ENCODE data around the gene RPP21.
"Not testable (repeated sequence)": the region's sequence is repeated elsewhere in the genome, so short reads cannot be mapped to it uniquely, and the experiment has no call there.

Gene RPP21

GRCh38 chr6:30349421-30350177, 4.6 kb downstream of the RPP21 start:
- Mint-ChIP-seq H3K27ac (no peak overlapping the region), H3K4me1 (ENCODE audit: low read depth) (peaks cover 43% of the 10 kb centered on the region), H3K36me3 (ENCODE audit: low read depth) (peaks cover 20% of the 10 kb centered on the region), H3K27me3 (peaks cover 9% of the 10 kb centered on the region), H3K9me3 (no peaks in the 10 kb centered on the region), H3K4me3 (no peak overlapping the region)

GRCh38 chr6:30350524-30350923, 5.6 kb downstream of the RPP21 start:
- H3K27ac Mint-ChIP-seq, result no peak overlapping the region
- peaks cover 20% of the 10 kb centered on the region for H3K36me3 Mint-ChIP-seq (ENCODE audit: low read depth)
- H3K4me1 Mint-ChIP-seq (ENCODE audit: low read depth), result peaks cover 38% of the 10 kb centered on the region
- no peaks in the 10 kb centered on the region for H3K9me3 Mint-ChIP-seq
- H3K4me3 Mint-ChIP-seq, result no peak overlapping the region
- peaks cover 14% of the 10 kb centered on the region for H3K27me3 Mint-ChIP-seq

- Mint-ChIP-seq H3K27ac (no peak overlapping the region), H3K4me3 (no peak overlapping the region), H3K36me3 (ENCODE audit: low read depth) (peaks cover 2% of the 10 kb centered on the region), H3K27me3 (peaks cover 25% of the 10 kb centered on the region), H3K4me1 (ENCODE audit: low read depth) (peaks cover 23% of the 10 kb centered on the region), H3K9me3 (no peaks in the 10 kb centered on the region)
These were observed 7.6 kb downstream of the RPP21 start for GRCh38 chr6:30352550-30352949.

- H3K27me3 Mint-ChIP-seq, result peaks cover 50% of the 10 kb centered on the region
- no peak overlapping the region for H3K4me3 Mint-ChIP-seq
- H3K4me1 Mint-ChIP-seq (ENCODE audit: low read depth), result peaks cover 4% of the 10 kb centered on the region
These were observed 10.3 kb downstream of the RPP21 start for GRCh38 chr6:30355281-30355680.

GRCh38 chr6:30356536-30356935, 11.6 kb downstream of the RPP21 start:
- Mint-ChIP-seq H3K9me3 (no peaks in the 10 kb centered on the region), H3K36me3 (ENCODE audit: low read depth) (no peaks in the 10 kb centered on the region), H3K4me1 (ENCODE audit: low read depth) (no peaks in the 10 kb centered on the region), H3K27ac (no peak overlapping the region), H3K27me3 (peaks cover 63% of the 10 kb centered on the region), H3K4me3 (no peak overlapping the region)

More at GRCh38 chr6:30355281-30355680, 10.3 kb downstream of the RPP21 start:
- no peaks in the 10 kb centered on the region for H3K36me3 Mint-ChIP-seq (ENCODE audit: low read depth)
- no peaks in the 10 kb centered on the region for H3K9me3 Mint-ChIP-seq
- no peak overlapping the region for H3K27ac Mint-ChIP-seq

GRCh38 chr6:30357678-30358540, 13.0 kb downstream of the RPP21 start:
- Mint-ChIP-seq H3K9me3 (no peaks in the 10 kb centered on the region), H3K4me3 (peak overlapping the region; percentile 83), H3K27ac (no peak overlapping the region), H3K4me1 (ENCODE audit: low read depth) (no peaks in the 10 kb centered on the region), H3K36me3 (ENCODE audit: low read depth) (no peaks in the 10 kb centered on the region), H3K27me3 (peaks cover 70% of the 10 kb centered on the region)

GRCh38 chr6:30359276-30359675, 14.3 kb downstream of the RPP21 start:
- H3K4me1 Mint-ChIP-seq (ENCODE audit: low read depth), result no peaks in the 10 kb centered on the region
- H3K36me3 Mint-ChIP-seq (ENCODE audit: low read depth), result no peaks in the 10 kb centered on the region
- H3K27me3 Mint-ChIP-seq, result peaks cover 73% of the 10 kb centered on the region
- no peak overlapping the region for H3K4me3 Mint-ChIP-seq
- H3K9me3 Mint-ChIP-seq, result no peaks in the 10 kb centered on the region
- H3K27ac Mint-ChIP-seq, result no peak overlapping the region

GRCh38 chr6:30360139-30360538, 15.2 kb downstream of the RPP21 start:
- H3K36me3 Mint-ChIP-seq (ENCODE audit: low read depth), result no peaks in the 10 kb centered on the region
- H3K9me3 Mint-ChIP-seq, result no peaks in the 10 kb centered on the region
- H3K4me1 Mint-ChIP-seq (ENCODE audit: low read depth), result no peaks in the 10 kb centered on the region
- H3K4me3 Mint-ChIP-seq, result no peak overlapping the region
- peaks cover 72% of the 10 kb centered on the region for H3K27me3 Mint-ChIP-seq
- H3K27ac Mint-ChIP-seq, result no peak overlapping the region

- Mint-ChIP-seq H3K27ac (no peak overlapping the region), H3K4me3 (no peak overlapping the region), H3K9me3 (no peaks in the 10 kb centered on the region), H3K36me3 (ENCODE audit: low read depth) (no peaks in the 10 kb centered on the region), H3K4me1 (ENCODE audit: low read depth) (no peaks in the 10 kb centered on the region), H3K27me3 (peaks cover 84% of the 10 kb centered on the region)
These were observed 16.7 kb downstream of the RPP21 start for GRCh38 chr6:30361661-30362060.

GRCh38 chr6:30363459-30363858, 18.5 kb downstream of the RPP21 start:
- Mint-ChIP-seq H3K27ac (no peak overlapping the region), H3K4me1 (ENCODE audit: low read depth) (no peaks in the 10 kb centered on the region), H3K4me3 (no peak overlapping the region), H3K36me3 (ENCODE audit: low read depth) (no peaks in the 10 kb centered on the region), H3K9me3 (no peaks in the 10 kb centered on the region), H3K27me3 (peaks cover 74% of the 10 kb centered on the region)

- H3K4me1 Mint-ChIP-seq (ENCODE audit: low read depth), result no peaks in the 10 kb centered on the region
- no peak overlapping the region for H3K27ac Mint-ChIP-seq
- no peaks in the 10 kb centered on the region for H3K36me3 Mint-ChIP-seq (ENCODE audit: low read depth)
- H3K27me3 Mint-ChIP-seq, result peaks cover 69% of the 10 kb centered on the region
- H3K9me3 Mint-ChIP-seq, result peaks cover 3% of the 10 kb centered on the region
- H3K4me3 Mint-ChIP-seq, result no peak overlapping the region
These were observed 19.6 kb downstream of the RPP21 start for GRCh38 chr6:30364591-30364990.

- not testable (repeated sequence) for H3K36me3 Mint-ChIP-seq (ENCODE audit: low read depth); H3K4me3 Mint-ChIP-seq; H3K4me1 Mint-ChIP-seq (ENCODE audit: low read depth); H3K27ac Mint-ChIP-seq; H3K9me3 Mint-ChIP-seq
- peaks cover 43% of the 10 kb centered on the region for H3K27me3 Mint-ChIP-seq
These were observed 24.3 kb downstream of the RPP21 start for GRCh38 chr6:30369280-30369679.

- Mint-ChIP-seq H3K36me3 (ENCODE audit: low read depth) (no peaks in the 10 kb centered on the region), H3K9me3 (no peaks in the 10 kb centered on the region), H3K27me3 (peaks cover 41% of the 10 kb centered on the region), H3K4me1 (ENCODE audit: low read depth) (no peaks in the 10 kb centered on the region), H3K27ac (no peak overlapping the region), H3K4me3 (no peak overlapping the region)
These were observed 33.5 kb downstream of the RPP21 start for GRCh38 chr6:30378290-30378937.

GRCh38 chr6:30380464-30380863, 35.5 kb downstream of the RPP21 start:
- Mint-ChIP-seq H3K4me3 (no peak overlapping the region), H3K27me3 (peaks cover 56% of the 10 kb centered on the region), H3K9me3 (no peaks in the 10 kb centered on the region), H3K36me3 (ENCODE audit: low read depth) (no peaks in the 10 kb centered on the region), H3K4me1 (ENCODE audit: low read depth) (no peaks in the 10 kb centered on the region), H3K27ac (no peak overlapping the region)

GRCh38 chr6:30386166-30386565, 41.2 kb downstream of the RPP21 start:
- no peak overlapping the region for H3K27ac Mint-ChIP-seq
- no peak overlapping the region for H3K4me3 Mint-ChIP-seq
- H3K9me3 Mint-ChIP-seq, result no peaks in the 10 kb centered on the region
- H3K36me3 Mint-ChIP-seq (ENCODE audit: low read depth), result no peaks in the 10 kb centered on the region
- peaks cover 79% of the 10 kb centered on the region for H3K27me3 Mint-ChIP-seq
- peaks cover 2% of the 10 kb centered on the region for H3K4me1 Mint-ChIP-seq (ENCODE audit: low read depth)

All from stimulated activated naive CD8-positive, alpha-beta T cell treated with anti-CD3 and anti-CD28 coated beads, Interleukin-15, Interleukin-2, amounts not matched to agents 100 ng/mL and 50 ng/mL, for 24 hours (primary cell).